ENCODE data around the gene ALOX12B.

The ALOX12B gene

DNA sequence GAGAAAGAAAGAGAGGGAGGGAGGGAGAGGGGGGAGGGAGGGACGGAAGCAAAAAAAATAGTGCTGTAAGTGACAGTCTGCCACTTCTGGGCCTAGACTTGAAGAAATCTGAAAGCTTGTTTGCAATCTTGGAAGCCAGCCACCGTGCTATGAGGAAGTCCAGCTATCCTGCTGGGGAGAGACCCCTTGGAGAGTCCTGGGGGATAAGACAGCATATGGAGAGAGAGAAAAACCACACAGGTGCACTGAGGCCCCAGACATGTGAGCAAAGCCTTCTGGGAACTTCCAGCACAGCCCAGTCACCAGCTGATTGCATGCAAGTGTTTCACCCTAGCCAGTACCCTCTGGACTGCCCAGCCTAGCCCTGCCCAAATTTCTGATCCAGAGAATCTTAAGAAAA, 12.6 kb upstream of the ALOX12B start:
- no peak overlapping the region for H3K4me3 ChIP-seq (ENCODE audit: low read depth, low read length)
- DNase-seq (ENCODE audit: low read depth) = no peak
- TF ChIP-seq, protein P1, sequence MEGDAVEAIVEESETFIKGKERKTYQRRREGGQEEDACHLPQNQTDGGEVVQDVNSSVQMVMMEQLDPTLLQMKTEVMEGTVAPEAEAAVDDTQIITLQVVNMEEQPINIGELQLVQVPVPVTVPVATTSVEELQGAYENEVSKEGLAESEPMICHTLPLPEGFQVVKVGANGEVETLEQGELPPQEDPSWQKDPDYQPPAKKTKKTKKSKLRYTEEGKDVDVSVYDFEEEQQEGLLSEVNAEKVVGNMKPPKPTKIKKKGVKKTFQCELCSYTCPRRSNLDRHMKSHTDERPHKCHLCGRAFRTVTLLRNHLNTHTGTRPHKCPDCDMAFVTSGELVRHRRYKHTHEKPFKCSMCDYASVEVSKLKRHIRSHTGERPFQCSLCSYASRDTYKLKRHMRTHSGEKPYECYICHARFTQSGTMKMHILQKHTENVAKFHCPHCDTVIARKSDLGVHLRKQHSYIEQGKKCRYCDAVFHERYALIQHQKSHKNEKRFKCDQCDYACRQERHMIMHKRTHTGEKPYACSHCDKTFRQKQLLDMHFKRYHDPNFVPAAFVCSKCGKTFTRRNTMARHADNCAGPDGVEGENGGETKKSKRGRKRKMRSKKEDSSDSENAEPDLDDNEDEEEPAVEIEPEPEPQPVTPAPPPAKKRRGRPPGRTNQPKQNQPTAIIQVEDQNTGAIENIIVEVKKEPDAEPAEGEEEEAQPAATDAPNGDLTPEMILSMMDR (IDR thresholded peaks at IDR 0.05; ENCODE audit: control insufficient read depth, extremely low read depth, insufficient read depth) = no peak

- TF ChIP-seq, protein P1 (IDR thresholded peaks at IDR 0.05; ENCODE audit: control insufficient read depth, extremely low read depth, insufficient read depth) = no peak
- no peak for DNase-seq (ENCODE audit: low read depth)
These were observed 9.0 kb upstream of the ALOX12B start for GRCh38 chr17:8096541-8096940.

GRCh38 chr17:8095361-8095760, 7.8 kb upstream of the ALOX12B start:
- TF ChIP-seq, protein P1 (IDR thresholded peaks at IDR 0.05; ENCODE audit: control insufficient read depth, extremely low read depth, insufficient read depth) = no peak
- no peak overlapping the region for H3K4me3 ChIP-seq (ENCODE audit: low read depth, low read length)
- no peak for DNase-seq (ENCODE audit: low read depth)

More at GRCh38 chr17:8096541-8096940, 9.0 kb upstream of the ALOX12B start:
- H3K4me3 ChIP-seq (ENCODE audit: low read depth, low read length) = no peak overlapping the region

DNA sequence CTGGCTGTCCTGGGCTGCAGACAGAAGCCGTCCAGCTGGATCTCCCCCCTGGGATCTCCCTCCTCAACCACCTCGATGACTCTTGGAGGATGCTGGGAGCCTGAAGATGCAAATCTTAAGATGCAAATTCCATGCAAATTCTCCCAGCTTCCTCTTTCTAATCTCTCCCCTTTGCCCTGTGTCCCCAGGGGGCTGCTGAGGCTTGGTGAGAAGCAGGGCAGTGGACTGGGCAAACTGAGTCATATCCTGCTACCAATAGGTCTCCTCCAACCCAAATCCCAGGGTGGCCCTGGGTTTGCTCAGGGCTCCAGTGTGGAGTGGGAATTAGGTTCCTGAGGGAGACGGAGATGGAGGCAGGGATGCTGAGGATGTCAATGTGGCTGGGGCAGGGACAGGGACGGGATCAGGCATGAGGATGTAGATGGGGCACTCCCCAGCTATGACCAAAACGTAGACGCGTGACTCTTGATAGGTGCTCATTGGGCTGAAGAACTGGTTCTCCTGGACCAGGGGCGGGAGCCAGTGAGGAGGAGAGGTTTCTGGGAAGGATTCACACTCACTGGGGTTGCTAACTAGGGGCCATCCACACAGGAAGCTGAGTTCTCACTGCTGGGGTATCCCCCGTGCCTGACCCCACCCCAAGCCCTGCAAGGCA, 3.6 kb upstream of the ALOX12B start:
- no peak overlapping the region for H3K4me3 ChIP-seq (ENCODE audit: low read depth, low read length)
- TF ChIP-seq, protein P1 (IDR thresholded peaks at IDR 0.05; ENCODE audit: control insufficient read depth, extremely low read depth, insufficient read depth) = no peak
- no peak for DNase-seq (ENCODE audit: low read depth)

DNA sequence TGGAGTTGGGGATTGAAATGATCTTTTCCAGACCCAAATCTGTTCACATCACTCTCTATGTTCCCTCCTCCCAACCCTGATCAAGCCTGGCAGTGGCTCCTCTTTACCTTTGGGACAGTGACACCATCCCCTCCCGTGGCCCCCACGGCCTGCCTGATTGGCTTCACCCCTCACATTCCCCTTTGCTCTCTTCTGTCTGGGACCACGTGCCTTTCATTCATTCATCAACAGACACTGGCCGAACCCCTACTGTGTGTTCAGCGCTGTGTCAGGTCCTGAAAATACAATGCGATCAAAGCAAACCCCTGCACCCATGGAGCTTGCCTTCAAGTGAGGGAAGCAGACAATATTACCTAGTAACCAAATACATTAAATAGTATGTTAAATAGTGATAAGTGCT, 2.2 kb upstream of the ALOX12B start:
- TF ChIP-seq, protein P1 (IDR thresholded peaks at IDR 0.05; ENCODE audit: control insufficient read depth, extremely low read depth, insufficient read depth) = no peak
- H3K4me3 ChIP-seq (ENCODE audit: low read depth, low read length) = no peak overlapping the region
- no peak for DNase-seq (ENCODE audit: low read depth)

DNA sequence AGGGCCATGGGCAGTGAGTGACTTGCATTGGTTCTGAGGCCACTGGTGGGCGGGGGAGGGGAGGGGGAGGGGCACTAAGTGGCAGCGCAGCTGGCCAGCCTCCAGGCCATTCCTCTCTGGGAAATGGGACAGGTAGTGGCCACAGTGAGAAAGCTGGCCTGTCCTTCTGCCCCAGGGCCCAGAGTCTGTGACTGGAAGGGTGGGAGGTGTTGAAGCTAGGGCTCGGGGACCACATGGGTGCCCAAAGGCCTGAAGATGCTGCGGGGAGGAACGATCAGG, 375 bp upstream of the ALOX12B start:
- no peak for DNase-seq (ENCODE audit: low read depth)
- H3K4me3 ChIP-seq (ENCODE audit: low read depth, low read length) = no peak overlapping the region
- TF ChIP-seq, protein P1 (IDR thresholded peaks at IDR 0.05; ENCODE audit: control insufficient read depth, extremely low read depth, insufficient read depth) = no peak

GRCh38 chr17:8084250-8084649, 3.3 kb downstream of the ALOX12B start:
- TF ChIP-seq, protein P1 (IDR thresholded peaks at IDR 0.05; ENCODE audit: control insufficient read depth, extremely low read depth, insufficient read depth) = no peak
- no peak for DNase-seq (ENCODE audit: low read depth)
- no peak overlapping the region for H3K4me3 ChIP-seq (ENCODE audit: low read depth, low read length)

All from LNCaP clone FGC (cell line).